ENCODE results near the gene RSL24D1. TPM values are rescaled to one million over a fixed set of nuclear protein-coding genes. Genes with fewer than 3 reads are reported as not detected.

RSL24D1 gene
- total and polyA plus RNA-seq, 7 donors: 56.2 to 171 (median 106) TPM

DNA sequence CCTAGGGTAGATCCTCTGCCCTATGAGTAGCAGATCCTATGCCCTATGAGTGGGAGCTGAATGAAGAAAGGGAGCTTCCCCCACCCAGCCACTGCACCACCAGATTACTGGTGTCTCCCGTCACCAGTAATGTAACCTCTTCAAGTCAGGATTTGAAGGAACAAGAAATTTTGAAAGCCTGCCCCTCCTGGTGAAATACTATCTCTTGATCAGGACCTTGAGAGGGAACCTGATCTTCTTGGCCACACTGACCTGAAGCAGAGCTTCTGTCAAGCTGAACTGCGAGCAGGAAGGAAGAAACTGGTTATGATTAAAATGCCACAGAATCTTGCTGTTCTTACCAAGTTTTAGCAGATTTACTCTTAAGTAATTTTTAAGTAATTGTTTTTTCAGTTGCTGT, 62.8 kb downstream of the RSL24D1 start:
- Histone ChIP-seq H3K27ac (no peak overlapping the region), H3K36me3 (no peaks in the 10 kb centered on the region), H3K27me3 (no peaks in the 10 kb centered on the region), H3K4me1 (no peaks in the 10 kb centered on the region), H3K9me3 (peaks cover 0 to 6% (median 3%) of the 10 kb centered on the region in 4 donors), H3K4me3 (no peak overlapping the region)
- WGBS, 2 donors: 87 to 92% methylated on average over 2 of the region's 2 CpGs
- TF ChIP-seq POLR2AphosphoS5 (IDR thresholded peaks at IDR 0.05) (no peak), POLR2A (IDR thresholded peaks at IDR 0.05) (no peak), EP300 (IDR thresholded peaks at IDR 0.05) (no peak)
- TF ChIP-seq, protein P1, sequence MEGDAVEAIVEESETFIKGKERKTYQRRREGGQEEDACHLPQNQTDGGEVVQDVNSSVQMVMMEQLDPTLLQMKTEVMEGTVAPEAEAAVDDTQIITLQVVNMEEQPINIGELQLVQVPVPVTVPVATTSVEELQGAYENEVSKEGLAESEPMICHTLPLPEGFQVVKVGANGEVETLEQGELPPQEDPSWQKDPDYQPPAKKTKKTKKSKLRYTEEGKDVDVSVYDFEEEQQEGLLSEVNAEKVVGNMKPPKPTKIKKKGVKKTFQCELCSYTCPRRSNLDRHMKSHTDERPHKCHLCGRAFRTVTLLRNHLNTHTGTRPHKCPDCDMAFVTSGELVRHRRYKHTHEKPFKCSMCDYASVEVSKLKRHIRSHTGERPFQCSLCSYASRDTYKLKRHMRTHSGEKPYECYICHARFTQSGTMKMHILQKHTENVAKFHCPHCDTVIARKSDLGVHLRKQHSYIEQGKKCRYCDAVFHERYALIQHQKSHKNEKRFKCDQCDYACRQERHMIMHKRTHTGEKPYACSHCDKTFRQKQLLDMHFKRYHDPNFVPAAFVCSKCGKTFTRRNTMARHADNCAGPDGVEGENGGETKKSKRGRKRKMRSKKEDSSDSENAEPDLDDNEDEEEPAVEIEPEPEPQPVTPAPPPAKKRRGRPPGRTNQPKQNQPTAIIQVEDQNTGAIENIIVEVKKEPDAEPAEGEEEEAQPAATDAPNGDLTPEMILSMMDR (IDR thresholded peaks at IDR 0.05): no peak
- DNase-seq: no peak
- intact Hi-C loops (cut with DNase I): no loop called here

DNA sequence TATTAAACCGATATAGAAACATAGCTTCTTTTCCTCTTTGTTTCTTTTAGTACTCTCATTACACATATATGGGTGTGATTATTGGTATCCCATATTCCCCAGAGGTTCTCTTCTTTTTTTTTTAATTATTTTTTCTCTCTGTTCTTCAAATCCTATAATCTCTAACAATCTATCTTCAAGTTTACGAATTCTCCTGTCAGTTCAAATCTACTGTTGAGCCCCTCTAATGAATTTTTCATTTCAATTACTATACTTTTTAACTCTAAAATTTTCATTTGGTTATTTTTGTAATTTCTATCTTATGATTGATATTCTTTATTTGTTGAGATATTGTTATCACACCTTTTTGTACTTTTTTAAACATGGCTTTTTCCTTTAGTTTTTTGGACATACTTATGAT, 64.1 kb downstream of the RSL24D1 start:
- intact Hi-C loops (cut with DNase I): no loop called here
- Histone ChIP-seq H3K27me3 (no peaks in the 10 kb centered on the region), H3K27ac (no peak overlapping the region), H3K4me3 (no peak overlapping the region), H3K4me1 (no peaks in the 10 kb centered on the region), H3K9me3 (peaks cover 0 to 6% (median 3%) of the 10 kb centered on the region in 4 donors), H3K36me3 (no peaks in the 10 kb centered on the region)
- WGBS, 2 donors: 91 to 96% methylated on average over 2 of the region's 2 CpGs
- TF ChIP-seq, protein P1 (IDR thresholded peaks at IDR 0.05): no peak
- TF ChIP-seq POLR2AphosphoS5 (IDR thresholded peaks at IDR 0.05): no peak
- TF ChIP-seq POLR2A (IDR thresholded peaks at IDR 0.05): no peak
- TF ChIP-seq EP300 (IDR thresholded peaks at IDR 0.05): no peak
- DNase-seq: no peak

Other genes starting within 250 kb of the RSL24D1 start
- 10 to 100 TPM; 13.0 to 27.7 (median 16.6) TPM for gene RAB27A, start 92.9 kb upstream of the RSL24D1 start, total RNA-seq
- 100 to 1,000 TPM in 2 of 3 donors, 10 to 100 TPM in 1; 42.7 to 194 (median 180) TPM for gene RAB27A, start 92.9 kb upstream of the RSL24D1 start, polyA plus RNA-seq
- gene PIGBOS1, start 122.2 kb upstream of the RSL24D1 start, total RNA-seq: 10 to 100 TPM in 3 of 4 donors, 1 to 10 TPM in 1; 9.2 to 19.6 (median 16.4) TPM
- 10 to 100 TPM; 19.1 to 33.8 (median 29.4) TPM for gene PIGBOS1, start 122.2 kb upstream of the RSL24D1 start, polyA plus RNA-seq
- 10 to 100 TPM in 1 of 4 donors, 1 to 10 TPM in 3; 5.3 to 13.6 (median 7.7) TPM for gene PIGB, start 122.3 kb upstream of the RSL24D1 start, total RNA-seq
- gene PIGB, start 122.3 kb upstream of the RSL24D1 start, polyA plus RNA-seq: 10 to 100 TPM in 1 of 3 donors, 1 to 10 TPM in 2; 3.9 to 11.3 (median 5.4) TPM
- gene CCPG1, start 211.4 kb upstream of the RSL24D1 start, total RNA-seq: 10 to 100 TPM; 49.0 to 58.7 (median 55.4) TPM
- 10 to 100 TPM in 1 of 3 donors, 1 to 10 TPM in 2; 7.6 to 23.6 (median 8.4) TPM for gene CCPG1, start 211.4 kb upstream of the RSL24D1 start, polyA plus RNA-seq
- 1 to 10 TPM in 3 of 4 donors, under 1 TPM in 1; 0.81 to 6.6 (median 5.3) TPM for gene PIERCE2, start 211.6 kb upstream of the RSL24D1 start, total RNA-seq
- gene PIERCE2, start 211.6 kb upstream of the RSL24D1 start, polyA plus RNA-seq: 10 to 100 TPM in 2 of 3 donors, 1 to 10 TPM in 1; 4.3 to 24.0 (median 20.4) TPM

Data from sigmoid colon (tissue), 7 donors.